ENCODE results near the gene NPPB. TPM values are rescaled to one million over a fixed set of nuclear protein-coding genes. Genes with fewer than 3 reads are reported as not detected.

The NPPB gene
- total and polyA plus RNA-seq, 9 of the 15 experiments (the other 6 are each of a cell fraction or from before 2014, with no cell fraction given) = not detected

- TF ChIP-seq ZNF280B (CRISPR knock-in tag; IDR thresholded peaks at IDR 0.05) (no peak), ZBTB5 (IDR thresholded peaks at IDR 0.05) (no peak), SRSF7 (optimal IDR thresholded peaks at IDR 0.05; ENCODE audit: low read depth, low read length) (no peak), HEY1 (CRISPR knock-in tag; IDR thresholded peaks at IDR 0.05; ENCODE audit: borderline replicate concordance) (no peak), ZC3H8 (IDR thresholded peaks at IDR 0.05) (no peak), ZNF143 (CRISPR knock-in tag; IDR thresholded peaks at IDR 0.05) (no peak), PREB (CRISPR knock-in tag; IDR thresholded peaks at IDR 0.05) (no peak), TGIF2 (CRISPR knock-in tag; IDR thresholded peaks at IDR 0.05) (no peak), FOXP1 (CRISPR knock-in tag; IDR thresholded peaks at IDR 0.05) (no peak), RREB1 (CRISPR knock-in tag; IDR thresholded peaks at IDR 0.05) (no peak), ZNF668 (CRISPR knock-in tag; IDR thresholded peaks at IDR 0.05) (peak; percentile 78; the same call in 1 of the 2 replicates), ZNF79 (CRISPR knock-in tag; IDR thresholded peaks at IDR 0.05; ENCODE audit: low read depth) (0 out of 2 replicates have a peak, but pooled peaks have one; percentile 16), STAT5A (IDR thresholded peaks at IDR 0.05; ENCODE audit: borderline replicate concordance, low read length) (no peak), CREB5 (CRISPR knock-in tag; IDR thresholded peaks at IDR 0.05) (no peak), MTA2 (IDR thresholded peaks at IDR 0.05; ENCODE audit: low read depth) (no peak), BCL6 (CRISPR knock-in tag; IDR thresholded peaks at IDR 0.05) (no peak)
These were observed 22.4 kb upstream of the NPPB start (continued) for GRCh38 chr1:11880911-11881748.

Data from K562 (cell line).